GM12864 (cell line): ENCODE data around the gene AFDN.

Experiments
- DNase-seq: peaks from one replicate; pipeline ENCODE4 v3.0.0-alpha.2; 2011; ENCODE audit warnings: low read depth
- H3K4me3 ChIP-seq: 2 replicates; pipeline ENCODE4 v1.5.1; 2011; ENCODE audit warnings: mild to moderate bottlenecking, low read depth, low read length, control low read depth
- TF ChIP-seq, protein P1 (sequence below): IDR thresholded peaks from 2 replicates; pipeline ENCODE4 v1.5.1; 2011; ENCODE audit warnings: low read depth, mild to moderate bottlenecking, moderate library complexity, low read length, control low read depth, inconsistent platforms; ENCODE audit errors: missing control alignments

The AFDN gene

GRCh38 chr6:167817729-167818128 is 9.0 kb upstream of the AFDN start:
- H3K4me3 ChIP-seq, result no peak overlapping the region
- DNase-seq, result no peak
- TF ChIP-seq, protein P1, sequence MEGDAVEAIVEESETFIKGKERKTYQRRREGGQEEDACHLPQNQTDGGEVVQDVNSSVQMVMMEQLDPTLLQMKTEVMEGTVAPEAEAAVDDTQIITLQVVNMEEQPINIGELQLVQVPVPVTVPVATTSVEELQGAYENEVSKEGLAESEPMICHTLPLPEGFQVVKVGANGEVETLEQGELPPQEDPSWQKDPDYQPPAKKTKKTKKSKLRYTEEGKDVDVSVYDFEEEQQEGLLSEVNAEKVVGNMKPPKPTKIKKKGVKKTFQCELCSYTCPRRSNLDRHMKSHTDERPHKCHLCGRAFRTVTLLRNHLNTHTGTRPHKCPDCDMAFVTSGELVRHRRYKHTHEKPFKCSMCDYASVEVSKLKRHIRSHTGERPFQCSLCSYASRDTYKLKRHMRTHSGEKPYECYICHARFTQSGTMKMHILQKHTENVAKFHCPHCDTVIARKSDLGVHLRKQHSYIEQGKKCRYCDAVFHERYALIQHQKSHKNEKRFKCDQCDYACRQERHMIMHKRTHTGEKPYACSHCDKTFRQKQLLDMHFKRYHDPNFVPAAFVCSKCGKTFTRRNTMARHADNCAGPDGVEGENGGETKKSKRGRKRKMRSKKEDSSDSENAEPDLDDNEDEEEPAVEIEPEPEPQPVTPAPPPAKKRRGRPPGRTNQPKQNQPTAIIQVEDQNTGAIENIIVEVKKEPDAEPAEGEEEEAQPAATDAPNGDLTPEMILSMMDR, result no peak

GRCh38 chr6:167819576-167819975 is 7.1 kb upstream of the AFDN start:
- TF ChIP-seq, protein P1, result no peak
- DNase-seq, result no peak

DNA sequence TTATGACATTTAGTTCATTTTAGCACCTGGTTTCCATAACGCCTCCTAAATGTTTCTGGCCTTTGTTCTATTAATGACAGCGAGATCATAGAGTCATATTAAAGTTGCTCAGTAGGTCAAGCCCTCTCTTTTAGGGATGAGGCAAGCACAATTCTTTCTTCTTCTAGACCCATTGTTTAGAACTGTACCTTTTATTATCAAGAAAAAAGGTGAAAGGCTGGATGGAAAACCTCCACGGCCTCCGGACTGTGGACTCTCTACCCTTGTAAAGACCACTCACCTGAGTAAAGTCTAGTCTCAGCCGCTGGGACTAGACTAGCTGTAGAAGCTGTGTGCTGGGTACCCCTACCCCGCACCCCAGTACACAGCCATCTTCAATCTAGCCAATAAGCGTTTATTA is 6.0 kb upstream of the AFDN start:
- H3K4me3 ChIP-seq, result no peak overlapping the region
- DNase-seq, result no peak
- TF ChIP-seq, protein P1, result no peak

More at GRCh38 chr6:167819576-167819975, 7.1 kb upstream of the AFDN start:
- no peak overlapping the region for H3K4me3 ChIP-seq

DNA sequence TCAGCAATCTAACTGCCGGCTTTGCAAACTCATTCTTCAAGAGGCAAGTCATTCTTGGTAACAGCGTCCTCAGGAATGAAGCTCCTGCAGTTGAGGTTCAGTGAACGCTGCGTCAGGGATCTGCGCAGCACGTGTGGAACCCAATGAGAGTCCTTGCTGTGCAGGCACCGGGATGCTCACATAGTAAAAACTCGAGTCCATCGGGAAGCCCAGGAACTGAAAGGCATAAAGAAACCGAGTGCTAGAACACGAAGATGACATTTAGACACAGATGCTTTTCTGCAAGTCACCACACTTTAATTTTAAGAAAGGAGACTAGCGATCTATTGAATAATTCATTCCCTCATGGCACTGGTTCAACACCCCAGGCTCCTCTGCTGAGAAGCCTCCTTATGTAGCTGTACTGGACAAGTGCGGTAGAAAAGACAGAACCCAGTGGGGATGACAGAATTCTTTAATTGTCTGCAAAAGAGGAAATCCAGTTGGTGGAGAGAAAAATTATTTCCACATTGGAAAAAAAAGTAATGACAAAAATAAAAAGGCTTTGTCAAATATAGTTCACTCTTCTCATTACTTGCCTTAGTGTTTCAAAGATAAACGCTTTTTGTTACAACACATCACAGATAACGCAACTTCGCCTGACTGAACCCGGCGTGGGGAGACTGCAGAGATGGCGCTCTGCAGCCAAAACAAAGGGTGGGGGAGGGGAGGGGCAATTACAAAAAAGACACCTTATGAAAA is 1.9 kb upstream of the AFDN start:
- no peak overlapping the region for H3K4me3 ChIP-seq
- TF ChIP-seq, protein P1, result no peak
- no peak for DNase-seq

DNA sequence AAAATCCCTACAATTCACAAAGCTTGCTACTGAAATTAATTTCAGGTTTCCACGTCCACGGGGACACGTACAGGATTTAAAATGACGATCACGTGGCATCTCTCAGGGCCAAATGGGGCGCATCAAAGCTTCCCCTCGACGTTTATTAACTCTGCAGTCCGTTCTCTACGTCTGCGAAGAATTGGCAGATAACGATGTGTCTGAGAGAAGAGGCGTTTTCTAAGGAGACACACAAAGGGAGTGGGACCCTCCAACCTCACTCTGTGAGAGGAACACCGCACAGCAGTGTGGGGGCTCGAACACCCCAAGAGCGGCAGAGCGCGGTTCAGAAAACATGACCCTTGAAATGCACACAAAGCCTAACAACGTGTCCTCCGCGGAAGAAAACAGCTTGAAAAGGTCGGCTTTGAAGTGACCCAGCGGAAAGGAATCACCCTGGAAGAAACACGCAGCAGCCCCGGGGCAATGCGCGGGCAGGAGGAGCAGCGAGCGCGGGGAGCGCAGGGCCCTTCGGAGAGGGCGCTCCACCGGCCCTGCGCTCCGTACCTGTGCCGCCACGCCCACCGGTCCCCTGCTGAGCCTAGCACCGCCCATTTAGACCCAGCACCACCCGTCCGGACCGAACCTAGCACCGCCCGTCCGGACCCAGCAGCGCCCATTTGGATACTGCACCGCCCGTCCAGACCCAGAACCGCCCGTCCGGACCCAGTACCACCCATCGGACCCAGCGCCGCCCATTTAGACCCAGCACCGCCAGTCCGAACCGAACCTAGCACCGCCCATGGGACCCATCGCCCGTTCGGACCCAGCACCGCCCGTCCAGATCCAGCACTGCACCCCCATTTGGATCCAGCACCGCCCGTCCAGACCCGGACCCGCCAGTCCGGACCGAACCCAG is 1.1 kb upstream of the AFDN start:
- peak overlapping the region; percentile 91 for H3K4me3 ChIP-seq
- DNase-seq, result no peak
- TF ChIP-seq, protein P1, result no peak

DNA sequence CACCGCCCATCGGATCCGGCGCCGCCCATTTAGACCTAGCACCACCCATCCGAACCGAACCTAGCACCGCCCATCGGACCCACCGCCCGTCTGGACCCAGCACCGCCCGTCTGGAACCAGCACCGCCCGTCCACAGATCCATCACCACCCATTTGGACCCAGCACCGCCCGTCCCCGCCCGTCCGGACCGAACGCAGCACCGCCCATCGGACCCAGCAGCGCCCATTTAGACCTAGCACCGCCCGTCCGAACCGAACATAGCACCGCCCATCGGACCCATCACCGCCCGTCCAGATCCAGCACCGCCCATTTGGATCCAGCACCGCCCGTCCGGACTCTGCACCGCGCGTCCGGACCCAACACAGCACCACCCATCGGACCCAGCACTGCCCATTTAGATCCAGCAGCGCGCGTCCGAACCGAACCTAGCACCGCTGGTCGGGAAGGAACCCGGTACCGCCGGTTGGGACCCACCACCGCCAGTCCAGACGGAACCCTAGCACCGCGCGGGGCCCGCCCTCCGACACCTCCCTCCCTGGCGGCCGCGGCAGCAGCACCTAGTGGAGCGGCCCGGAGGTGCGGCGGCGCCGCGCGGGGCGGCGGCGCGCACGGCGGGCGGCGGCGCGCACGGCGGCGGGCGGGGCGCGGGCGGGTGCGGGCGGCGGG is 348 bp upstream of the AFDN start:
- peak overlapping the region; percentile 91 for H3K4me3 ChIP-seq
- no peak for DNase-seq
- TF ChIP-seq, protein P1, result peak; percentile 54
